ENCODE measurements around the gene NXF1.
"Not testable (repeated sequence)": the region's sequence is repeated elsewhere in the genome, so short reads cannot be mapped to it uniquely, and the experiment has no call there.

The NXF1 gene

GRCh38 chr11:62757846-62758788 lies 47.1 kb downstream of the NXF1 start:
- in situ Hi-C loops (cut with HindIII; ENCODE audit: low pct_unique_long_range_greater_than_20kb, low sequenced_read_pairs): no loop called here
- no peak for TF ChIP-seq JUND (IDR thresholded peaks at IDR 0.05; ENCODE audit: low read depth)
- DNase-seq (ENCODE audit: low read depth in 1 of 2, low spot score in 1 of 2): no peak

GRCh38 chr11:62755086-62755615 lies 50.1 kb downstream of the NXF1 start:
- in situ Hi-C loops (cut with HindIII; ENCODE audit: low pct_unique_long_range_greater_than_20kb, low sequenced_read_pairs): no loop called here
- TF ChIP-seq JUND (IDR thresholded peaks at IDR 0.05; ENCODE audit: low read depth): no peak
- DNase-seq (ENCODE audit: low read depth in 1 of 2, low spot score in 1 of 2): no peak

- in situ Hi-C loops (cut with HindIII; ENCODE audit: low pct_unique_long_range_greater_than_20kb, low sequenced_read_pairs): no loop called here
- TF ChIP-seq JUND (IDR thresholded peaks at IDR 0.05; ENCODE audit: low read depth): no peak
- peak; percentile 97 to 100 for DNase-seq (ENCODE audit: low read depth in 1 of 2, low spot score in 1 of 2)
Observed at GRCh38 chr11:62753736-62754603, 51.3 kb downstream of the NXF1 start, which contains the start of gene ZBTB3. ZBTB3 (minus strand) TSS chr11:62754160; CDS start chr11:62753664, 496 bp downstream.

- no peak for DNase-seq (ENCODE audit: low read depth in 1 of 2, low spot score in 1 of 2)
- in situ Hi-C loops (cut with HindIII; ENCODE audit: low pct_unique_long_range_greater_than_20kb, low sequenced_read_pairs): no loop called here
- no peak for TF ChIP-seq JUND (IDR thresholded peaks at IDR 0.05; ENCODE audit: low read depth)
Observed at GRCh38 chr11:62752994-62753735, 52.1 kb downstream of the NXF1 start.

- in situ Hi-C loops (cut with HindIII; ENCODE audit: low pct_unique_long_range_greater_than_20kb, low sequenced_read_pairs): no loop called here
- DNase-seq (ENCODE audit: low read depth in 1 of 2, low spot score in 1 of 2): no peak
- TF ChIP-seq JUND (IDR thresholded peaks at IDR 0.05; ENCODE audit: low read depth): no peak
Observed at GRCh38 chr11:62752177-62752785, 53.0 kb downstream of the NXF1 start.

GRCh38 chr11:62749931-62750330 lies 55.3 kb downstream of the NXF1 start:
- DNase-seq (ENCODE audit: low read depth in 1 of 2, low spot score in 1 of 2); in situ Hi-C loops (cut with HindIII; ENCODE audit: low pct_unique_long_range_greater_than_20kb, low sequenced_read_pairs): not testable (repeated sequence)

- TF ChIP-seq JUND (IDR thresholded peaks at IDR 0.05; ENCODE audit: low read depth): no peak
Observed at GRCh38 chr11:62747475-62748160, 57.6 kb downstream of the NXF1 start.

More at GRCh38 chr11:62747475-62748160, 57.6 kb downstream of the NXF1 start:
- no peak for DNase-seq (ENCODE audit: low read depth in 1 of 2, low spot score in 1 of 2)
- in situ Hi-C loops (cut with HindIII; ENCODE audit: low pct_unique_long_range_greater_than_20kb, low sequenced_read_pairs): no loop called here

Measured in T47D (cell line).